HG02852 (cell line): Measurements from ENCODE around the gene KRTAP4-5.
"Not testable (repeated sequence)": the region's sequence is repeated elsewhere in the genome, so short reads cannot be mapped to it uniquely, and the experiment has no call there.

ENCODE experiments used
- ATAC-seq: cut with Tn5 transposase; IDR thresholded peaks from one replicate; pipeline ENCODE4 v1.9.1; 2021; ENCODE audit warnings: mild to moderate bottlenecking, moderate library complexity; ENCODE audit not compliant: unreplicated experiment

Gene KRTAP4-5

DNA sequence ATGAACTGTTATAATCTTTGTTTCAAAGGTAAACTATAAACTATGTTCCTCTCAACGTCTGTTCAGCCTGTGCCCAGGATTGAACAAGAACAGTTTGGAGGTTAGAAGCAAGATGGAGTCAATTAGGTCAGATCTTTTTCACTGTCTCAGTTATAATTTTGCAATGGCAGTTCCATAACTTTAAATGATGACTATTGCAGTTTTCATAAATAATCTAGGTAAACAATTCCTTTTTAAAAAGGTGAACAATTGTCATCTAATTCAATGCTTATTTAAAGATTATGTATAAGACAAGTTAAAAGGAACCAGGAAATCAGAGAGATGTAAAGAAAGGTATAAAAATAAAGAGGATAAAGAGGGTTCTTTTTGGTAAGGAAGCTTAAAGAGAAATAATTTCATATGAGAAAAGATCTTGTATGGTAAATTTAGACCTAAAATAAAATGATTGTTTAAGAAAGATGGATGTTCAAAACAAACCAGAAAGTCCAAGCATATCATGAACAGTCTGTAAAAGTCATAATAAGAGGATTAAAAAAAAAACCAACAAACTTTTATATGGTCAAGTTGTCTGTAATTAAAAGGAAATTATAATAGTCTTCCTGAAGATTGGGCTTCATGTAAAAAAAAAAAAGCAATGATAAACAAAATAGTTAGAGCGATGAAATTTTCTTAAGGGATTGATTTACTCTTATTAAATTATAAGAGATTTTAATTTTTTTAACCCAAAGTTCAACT, 38.3 kb downstream of the KRTAP4-5 start:
- no peak for ATAC-seq

GRCh38 chr17:41108728-41109386, 40.8 kb downstream of the KRTAP4-5 start:
- not testable (repeated sequence) for ATAC-seq

DNA sequence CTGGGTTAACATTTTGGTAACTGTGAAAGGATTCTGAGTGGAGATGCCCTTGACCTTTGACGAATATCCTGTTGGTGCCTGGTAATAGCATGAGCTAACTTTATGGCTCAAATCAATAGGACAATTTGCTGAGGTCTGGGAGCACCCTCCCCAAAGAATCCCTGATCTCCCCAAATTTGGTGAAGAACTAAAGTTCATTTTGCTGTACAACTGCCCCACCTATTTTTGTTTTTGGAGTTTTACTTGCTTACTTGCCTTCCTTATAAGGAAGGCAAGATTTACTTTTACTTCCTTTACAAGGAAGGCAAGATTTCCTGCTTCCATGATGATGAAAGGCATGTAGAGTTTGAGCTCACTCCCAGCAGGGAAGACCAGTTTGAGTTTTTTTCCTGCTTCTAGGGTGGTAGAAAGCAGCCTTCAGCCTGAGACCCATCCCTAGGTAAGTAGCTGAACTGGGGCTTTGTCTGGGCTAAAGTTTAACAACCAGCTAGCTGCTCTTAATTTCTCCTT, 41.6 kb downstream of the KRTAP4-5 start:
- ATAC-seq: no peak

- ATAC-seq: not testable (repeated sequence)
Measured at GRCh38 chr17:41105347-41105746, 44.3 kb downstream of the KRTAP4-5 start, which contains the start of gene KRTAP4-9. TSS of gene KRTAP4-9 (plus strand) at chr17:41105389. CDS start at chr17:41105389, 0 bp downstream.

DNA sequence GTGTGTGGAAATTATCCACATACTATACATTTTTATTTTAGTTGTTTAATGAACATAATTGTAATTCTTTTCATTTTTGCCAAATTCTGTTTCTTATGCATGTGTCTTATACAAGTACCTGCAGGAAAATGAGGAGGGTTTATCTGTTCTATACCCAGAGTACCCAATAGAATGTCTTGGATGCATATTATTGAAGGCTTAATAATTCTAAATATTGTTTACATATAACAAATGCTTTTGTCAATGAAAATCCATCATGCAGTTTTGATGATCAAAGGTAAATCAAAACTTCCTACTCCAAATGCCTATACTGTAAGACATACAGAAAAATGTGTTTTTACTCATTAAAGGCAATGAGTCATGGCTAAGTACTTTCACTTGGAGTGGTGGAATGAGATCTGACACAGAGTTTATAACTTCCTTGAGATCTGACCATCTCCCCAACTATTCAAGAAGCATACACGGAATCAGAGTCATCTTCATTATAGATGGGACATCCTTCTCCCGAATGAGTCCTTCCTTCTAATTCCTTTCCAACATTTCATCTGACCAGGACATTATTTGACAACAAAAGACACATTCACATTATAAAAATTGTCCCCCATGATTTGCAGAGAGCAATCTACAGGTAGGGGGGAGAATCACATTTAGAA, 45.1 kb downstream of the KRTAP4-5 start:
- not testable (repeated sequence) for ATAC-seq

DNA sequence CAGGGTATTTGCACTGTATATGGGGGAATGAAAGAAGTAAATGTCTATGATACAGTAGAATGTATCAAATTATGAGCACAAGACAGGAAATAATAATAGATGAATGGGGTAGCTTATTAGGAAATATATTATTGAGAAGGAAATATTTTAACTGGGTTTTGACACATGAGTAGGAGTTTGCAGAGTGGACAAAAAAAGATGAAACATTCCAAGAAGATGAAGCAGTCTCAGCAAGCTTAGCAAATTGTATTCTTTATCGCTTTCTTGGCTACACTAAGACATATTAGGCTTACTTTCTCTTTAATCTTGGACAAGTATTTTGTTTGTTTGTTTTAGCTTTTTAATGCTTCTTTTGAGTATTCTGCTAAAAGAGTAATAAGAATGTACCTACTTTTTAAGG, 45.7 kb downstream of the KRTAP4-5 start:
- no peak for ATAC-seq

DNA sequence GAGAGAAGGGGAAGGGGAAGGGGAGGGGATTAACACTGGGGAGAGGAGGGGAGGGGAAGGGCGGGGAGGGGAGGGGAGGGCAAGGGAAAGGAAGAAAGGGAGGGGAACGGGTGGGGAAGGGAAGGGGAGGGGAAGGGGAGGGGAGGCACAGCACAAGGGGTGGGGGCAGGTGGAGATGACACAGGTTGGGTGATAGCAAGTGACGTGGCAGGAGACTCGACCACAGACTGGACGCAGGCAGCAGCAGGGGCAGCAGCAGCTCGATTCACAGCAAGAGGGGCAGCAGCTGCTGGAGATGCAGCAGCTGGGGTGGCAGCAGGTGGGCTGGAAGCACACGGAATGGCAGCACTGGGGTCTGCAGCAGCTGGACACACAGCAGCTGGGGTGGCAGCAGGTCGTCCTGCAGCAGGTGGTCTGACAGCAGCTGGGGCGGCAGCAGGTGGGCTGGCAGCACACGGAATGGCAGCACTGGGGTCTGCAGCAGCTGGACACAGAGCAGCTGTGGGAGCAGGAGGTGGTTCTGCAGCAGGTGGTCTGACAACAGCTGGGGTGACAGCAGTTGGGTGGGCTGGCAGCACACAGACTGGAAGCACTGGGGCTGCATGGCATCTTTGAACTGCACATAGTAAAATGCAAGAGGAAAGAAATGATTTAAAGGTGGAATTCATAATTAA, 47.9 kb downstream of the KRTAP4-5 start, which contains the start of gene KRTAP4-16:
Gene KRTAP4-16, minus strand, starts transcription at position 624 of the 674 bp plus-strand sequence. Its CDS starts 0 bp downstream, at position 624.
- ATAC-seq: no peak

- ATAC-seq: not testable (repeated sequence)
Measured at GRCh38 chr17:41099682-41100480, 49.7 kb downstream of the KRTAP4-5 start.
